Measurements from ENCODE around the gene CLIP2.
"Not testable (repeated sequence)": the region's sequence is repeated elsewhere in the genome, so short reads cannot be mapped to it uniquely, and the experiment has no call there.

GRCh38 chr7:74255461-74255860 is 33.7 kb upstream of the CLIP2 start:
- TF ChIP-seq CTCF (conservative IDR thresholded peaks at IDR 0.05); EZH2 (IDR thresholded peaks at IDR 0.05; ENCODE audit: low read depth): not testable (repeated sequence)

Measured in PC-9 (cell line).